HCT116 (cell line): Measurements from ENCODE around the gene NBEAL2. TPM values are rescaled to one million over a fixed set of nuclear protein-coding genes. Genes with fewer than 3 reads are reported as not detected.

Experiments used
- ATAC-seq: fragments of 200-7000 bp; cut with Tn5 transposase; 2 replicates; pipeline ENCODE4 v1.9.1; 2020; ENCODE audit warnings: mild to moderate bottlenecking, moderate library complexity
- BruUV-seq: library from RNA; stranded (reverse); fragments of 400-500 nt; replicated peaks from 2 replicates; lab custom pipeline; 2021; lab: Mats Ljungman, UMichigan
- CTCF ChIA-PET: fragments of 300-600 bp; sonication (Branson Sonifier 250); formaldehyde crosslinking; loops from one replicate; lab custom pipeline; 2021; ENCODE audit warnings: antibody characterized with exemption; lab: Charles Lee
- POLR2A ChIA-PET: fragments of 300-600, 350-600 bp; sonication (Branson Sonifier 250); formaldehyde crosslinking; loops from one replicate; lab custom pipeline; 2021; ENCODE audit warnings: antibody characterized with exemption; lab: Charles Lee
- RAD21 ChIA-PET, 2 experiments: fragments of 300-600 bp; sonication (Branson Sonifier 250); formaldehyde crosslinking; loops; one replicate each; lab custom pipeline; 2023; ENCODE audit warnings: low total read pairs in 2 of 2; ENCODE audit not compliant: uncharacterized antibody in 2 of 2, unreplicated experiment in 2 of 2, low non-redundant PET in 1 of 2; lab: Charles Lee
- DNase-seq: peaks from one replicate; pipeline ENCODE4 v3.0.0-alpha.2; 2010; ENCODE audit warnings: low read depth, low spot score
- H2AFZ ChIP-seq: fragments of 200-600 bp; shearing (Covaris generic), sonication (generic); 2 replicates; pipeline ENCODE4 v1.6.1; 2017; ENCODE audit warnings: low read depth, mixed run types, mixed read lengths, antibody characterized with exemption, low read length; ENCODE audit not compliant: poor library complexity, severe bottlenecking
- H3K27ac ChIP-seq: 2 replicates; pipeline ENCODE4 v1.5.1; 2012; ENCODE audit warnings: low read depth, low read length
- H3K27me3 ChIP-seq: fragments of 200-600 bp; sonication (generic); 2 replicates; pipeline ENCODE4 v1.6.1; 2016; ENCODE audit warnings: mixed run types, low read length, mixed read lengths; ENCODE audit not compliant: insufficient read depth
- H3K36me3 ChIP-seq, 2 experiments: fragments of 200-500 bp in 1 of 2; fragments of 200-600 bp in 1 of 2; sonication (Bioruptor generic) in 1 of 2; sonication (generic) in 1 of 2; 2 replicates each; pipeline versions ENCODE4 v1.5.1 to v1.6.1; 2014 to 2016; ENCODE audit warnings: low read length in 2 of 2, inconsistent platforms in 1 of 2, mixed read lengths in 1 of 2, mixed run types in 1 of 2; ENCODE audit not compliant: insufficient read depth in 2 of 2, control insufficient read depth in 1 of 2
- H3K4me1 ChIP-seq, 2 experiments: fragments of 200-600 bp in 1 of 2; sonication (generic) in 1 of 2; 2 replicates each; pipeline versions ENCODE4 v1.5.1 to v1.6.1; 2012 to 2017; ENCODE audit warnings: low read length in 2 of 2, inconsistent platforms in 1 of 2, mild to moderate bottlenecking in 1 of 2, mixed read lengths in 1 of 2, mixed run types in 1 of 2, moderate library complexity in 1 of 2; ENCODE audit not compliant: insufficient read depth in 2 of 2, control insufficient read depth in 1 of 2
- H3K4me2 ChIP-seq: fragments of 200-600 bp; sonication (generic); 2 replicates; pipeline ENCODE4 v1.6.1; 2017; ENCODE audit warnings: mixed run types, low read length, mixed read lengths
- H3K4me3 ChIP-seq, 2 experiments: fragments of 200-600 bp in 1 of 2; sonication (generic) in 1 of 2; replicated peaks in 1 of 2; 2 replicates each; pipeline ENCODE4 v1.5.1; 2011 to 2016; ENCODE audit warnings: low read length in 2 of 2, control low read depth in 1 of 2, low read depth in 1 of 2, mild to moderate bottlenecking in 1 of 2, mixed read lengths in 1 of 2, mixed run types in 1 of 2
- H3K79me2 ChIP-seq: fragments of 200-600 bp; sonication (generic); 2 replicates; pipeline ENCODE4 v1.6.1; 2017; ENCODE audit warnings: mild to moderate bottlenecking, mixed run types, low read length, moderate library complexity, mixed read lengths; ENCODE audit not compliant: insufficient read depth
- H3K9ac ChIP-seq: fragments of 200-600 bp; sonication (generic); 2 replicates; pipeline ENCODE4 v1.6.1; 2016; ENCODE audit warnings: low read length, mixed read lengths
- H3K9me2 ChIP-seq: fragments of 200-600 bp; sonication (generic), shearing (Covaris generic); 2 replicates; pipeline ENCODE4 v1.6.1; 2017; ENCODE audit warnings: mixed run types, mild to moderate bottlenecking, moderate library complexity; ENCODE audit not compliant: insufficient read depth
- H3K9me3 ChIP-seq, 2 experiments: fragments of 200-500 bp in 1 of 2; fragments of 200-600 bp in 1 of 2; sonication (Bioruptor generic) in 1 of 2; sonication (generic) in 1 of 2; 2 replicates each; pipeline ENCODE4 v1.6.1; 2014 to 2017; ENCODE audit warnings: low read length in 2 of 2, mixed read lengths in 2 of 2, inconsistent platforms in 1 of 2, low read depth in 1 of 2, mild to moderate bottlenecking in 1 of 2, mixed run types in 1 of 2, moderate library complexity in 1 of 2; ENCODE audit not compliant: control insufficient read depth in 1 of 2, insufficient read depth in 1 of 2
- H4K20me1 ChIP-seq: fragments of 200-600 bp; sonication (generic), shearing (Covaris generic); 2 replicates; pipeline ENCODE4 v1.6.1; 2017; ENCODE audit warnings: mixed run types, mild to moderate bottlenecking, moderate library complexity; ENCODE audit not compliant: insufficient read depth
- CEBPB ChIP-seq: IDR thresholded peaks from 2 replicates; pipeline ENCODE4 v1.6.1; 2012; ENCODE audit warnings: low read depth
- EGR1 ChIP-seq: IDR thresholded peaks from 2 replicates; pipeline ENCODE4 v1.6.1; 2012; ENCODE audit warnings: low read depth
- ELF1 ChIP-seq: IDR thresholded peaks from 2 replicates; pipeline ENCODE4 v1.6.1; 2012; ENCODE audit warnings: low read depth, borderline replicate concordance
- JUND ChIP-seq: IDR thresholded peaks from 2 replicates; pipeline ENCODE4 v1.6.1; 2012
- MAX ChIP-seq: IDR thresholded peaks from 2 replicates; pipeline ENCODE4 v1.6.1; 2012
- POLR2AphosphoS5 ChIP-seq: IDR thresholded peaks from 2 replicates; pipeline ENCODE4 v1.6.1; 2011; ENCODE audit warnings: mild to moderate bottlenecking, low read depth, low read length, moderate library complexity
- RAD21 ChIP-seq: IDR thresholded peaks from 2 replicates; pipeline ENCODE4 v1.6.1; 2012; ENCODE audit warnings: low read depth, mild to moderate bottlenecking
- SIN3A ChIP-seq: IDR thresholded peaks from 2 replicates; pipeline ENCODE4 v1.6.1; 2012; ENCODE audit warnings: low read depth
- YY1 ChIP-seq: IDR thresholded peaks from 2 replicates; pipeline ENCODE4 v1.6.1; 2011; ENCODE audit warnings: low read length, low read depth, moderate library complexity, mild to moderate bottlenecking; ENCODE audit not compliant: insufficient replicate concordance; ENCODE audit errors: extremely low read depth
- intact Hi-C: fragments of 100-400 bp; cut with micrococcal nuclease; formaldehyde crosslinking; loops from 2 replicates; pipeline ENCODE4 v1.10.0; 2022
- total RNA-seq: library from RNA; stranded (reverse); gene quantifications from one replicate; pipeline ENCODE4 v1.2.1, GENCODE V29; 2021; ENCODE audit not compliant: unreplicated experiment
- TF ChIP-seq, protein P1 (sequence below): IDR thresholded peaks from 2 replicates; pipeline ENCODE4 v1.6.1; 2011; ENCODE audit warnings: mild to moderate bottlenecking, low read length, moderate library complexity; ENCODE audit not compliant: insufficient replicate concordance; ENCODE audit errors: extremely low read depth

NBEAL2 gene
- total RNA-seq, 1 experiment from 2014 or later: 72.9 TPM

- ChIA-PET RAD21 (no interaction called here), POLR2A (no interaction called here)
- no peak overlapping the region for H3K27ac ChIP-seq
- TF ChIP-seq YY1 (no peak), EGR1 (no peak), MAX (no peak), POLR2AphosphoS5 (no peak), ELF1 (no peak), CEBPB (no peak), SIN3A (no peak), RAD21 (no peak), JUND (no peak)
- TF ChIP-seq, protein P1, sequence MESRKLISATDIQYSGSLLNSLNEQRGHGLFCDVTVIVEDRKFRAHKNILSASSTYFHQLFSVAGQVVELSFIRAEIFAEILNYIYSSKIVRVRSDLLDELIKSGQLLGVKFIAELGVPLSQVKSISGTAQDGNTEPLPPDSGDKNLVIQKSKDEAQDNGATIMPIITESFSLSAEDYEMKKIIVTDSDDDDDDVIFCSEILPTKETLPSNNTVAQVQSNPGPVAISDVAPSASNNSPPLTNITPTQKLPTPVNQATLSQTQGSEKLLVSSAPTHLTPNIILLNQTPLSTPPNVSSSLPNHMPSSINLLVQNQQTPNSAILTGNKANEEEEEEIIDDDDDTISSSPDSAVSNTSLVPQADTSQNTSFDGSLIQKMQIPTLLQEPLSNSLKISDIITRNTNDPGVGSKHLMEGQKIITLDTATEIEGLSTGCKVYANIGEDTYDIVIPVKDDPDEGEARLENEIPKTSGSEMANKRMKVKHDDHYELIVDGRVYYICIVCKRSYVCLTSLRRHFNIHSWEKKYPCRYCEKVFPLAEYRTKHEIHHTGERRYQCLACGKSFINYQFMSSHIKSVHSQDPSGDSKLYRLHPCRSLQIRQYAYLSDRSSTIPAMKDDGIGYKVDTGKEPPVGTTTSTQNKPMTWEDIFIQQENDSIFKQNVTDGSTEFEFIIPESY: no peak
- TF ChIP-seq, all 23 proteins: peak for 0
- Histone ChIP-seq H3K4me1 (peaks cover 0 to 5% of the 10 kb centered on the region in 2 experiments; a peak in 1 of 4 replicates), H3K36me3 (peaks cover 3 to 4% of the 10 kb centered on the region in 2 experiments; a peak in 2 of 4 replicates), H3K9me3 (no peaks in the 10 kb centered on the region), H3K4me2 (no peak overlapping the region), H3K79me2 (no peaks in the 10 kb centered on the region), H3K27me3 (no peaks in the 10 kb centered on the region), H3K4me3 (no peak overlapping the region), H4K20me1 (no peaks in the 10 kb centered on the region), H2AFZ (no peak overlapping the region), H3K9me2 (no peaks in the 10 kb centered on the region), H3K9ac (no peak overlapping the region)
- intact Hi-C loops: no loop called here
- CTCF ChIA-PET: no interaction called here
- no peak for ATAC-seq
- BruUV-seq: no TSS peak
- no peak for DNase-seq
Measured at GRCh38 chr3:47014036-47014435, 34.6 kb downstream of the NBEAL2 start.
